ENCODE data around the gene ARID3A. TPM values are rescaled to one million over a fixed set of nuclear protein-coding genes. Genes with fewer than 3 reads are reported as not detected.
A peak's percentile ranks its signal among the peaks of the same experiment; 100 is the strongest.

Gene ARID3A
- total RNA-seq, 1 experiment from 2014 or later: 239 TPM

GRCh38 chr19:892243-892893 is 33.5 kb upstream of the ARID3A start:
- Histone ChIP-seq H3K9me3 (no peaks in the 10 kb centered on the region), H3K36me3 (ENCODE audit: control insufficient read depth, insufficient read depth, low read length) (peaks cover 2% of the 10 kb centered on the region), H3K27me3 (replicated peaks; ENCODE audit: control insufficient read depth, insufficient read depth, low read length) (no peaks in the 10 kb centered on the region), H3K4me1 (no peaks in the 10 kb centered on the region), H3K4me3 (ENCODE audit: low read depth, low read length) (peak overlapping the region; percentile 84)
- intact Hi-C loops (cut with micrococcal nuclease; ENCODE audit: unreplicated experiment): no loop called here
- no peaks in the 10 kb centered on the region for H3K4me1 Mint-ChIP-seq (ENCODE audit: low read depth, unreplicated experiment)
- no TSS peak for BruUV-seq (replicated peaks)
- no peak for TF ChIP-seq CTCF (IDR thresholded peaks at IDR 0.05; ENCODE audit: insufficient read depth in 1 of 2, low read depth in 1 of 2, low read length in 1 of 2, severe bottlenecking in 1 of 2, unreplicated experiment in 1 of 2)
- peak overlapping the region; percentile 85 for H3K4me3 Mint-ChIP-seq (ENCODE audit: unreplicated experiment)
- no peaks in the 10 kb centered on the region for H3K9me3 Mint-ChIP-seq (ENCODE audit: unreplicated experiment)
- peak overlapping the region; percentile 99 for H3K27ac Mint-ChIP-seq (ENCODE audit: unreplicated experiment)
- CTCF ChIA-PET: no interaction called here
- POLR2A ChIA-PET: no interaction called here
- H3K27me3 Mint-ChIP-seq (ENCODE audit: insufficient read depth, unreplicated experiment): no peaks in the 10 kb centered on the region
- DNase-seq: no peak
- H3K36me3 Mint-ChIP-seq (ENCODE audit: insufficient read depth, unreplicated experiment): peaks cover 42% of the 10 kb centered on the region

- H3K36me3 Mint-ChIP-seq (ENCODE audit: insufficient read depth, unreplicated experiment): peaks cover 42% of the 10 kb centered on the region
Observed at GRCh38 chr19:892894-893689, 32.7 kb upstream of the ARID3A start, which contains the start of the genes MED16 and RNU6-9. MED16 (minus strand) TSS chr19:893187; CDS start chr19:891131, 2,056 bp downstream. RNU6-9 (plus strand) TSS chr19:893484.

More at GRCh38 chr19:892894-893689, 32.7 kb upstream of the ARID3A start, which contains the start of the genes MED16 and RNU6-9:
- H3K27me3 ChIP-seq (replicated peaks; ENCODE audit: control insufficient read depth, insufficient read depth, low read length): no peaks in the 10 kb centered on the region
- Mint-ChIP-seq H3K4me3 (ENCODE audit: unreplicated experiment) (peak within 1 kb of the TSS; percentile 85), H3K4me1 (ENCODE audit: low read depth, unreplicated experiment) (no peaks in the 10 kb centered on the region), H3K27ac (ENCODE audit: unreplicated experiment) (peak within 1 kb of the TSS; percentile 99), H3K27me3 (ENCODE audit: insufficient read depth, unreplicated experiment) (no peaks in the 10 kb centered on the region), H3K9me3 (ENCODE audit: unreplicated experiment) (no peaks in the 10 kb centered on the region)
- intact Hi-C loops (cut with micrococcal nuclease; ENCODE audit: unreplicated experiment): no loop called here
- no peaks in the 10 kb centered on the region for H3K9me3 ChIP-seq
- H3K4me3 ChIP-seq (ENCODE audit: low read depth, low read length): peak within 1 kb of the TSS; percentile 84
- BruUV-seq (replicated peaks): TSS peak; percentile 90
- ChIA-PET POLR2A (no interaction called here), CTCF (interaction anchor here (0.6 kb wide), 1 partner anchor 338 kb away, joined by 9 read pairs; no protein-coding TSS in a partner anchor)
- H3K36me3 ChIP-seq (ENCODE audit: control insufficient read depth, insufficient read depth, low read length): peaks cover 2% of the 10 kb centered on the region
- H3K4me1 ChIP-seq: no peaks in the 10 kb centered on the region
- no peak for TF ChIP-seq CTCF (IDR thresholded peaks at IDR 0.05; ENCODE audit: insufficient read depth in 1 of 2, low read depth in 1 of 2, low read length in 1 of 2, severe bottlenecking in 1 of 2, unreplicated experiment in 1 of 2)
- DNase-seq: peak; percentile 91 to 92
